Endodermal cell (in vitro differentiated cells): ENCODE measurements around the gene UBA52. TPM values are rescaled to one million over a fixed set of nuclear protein-coding genes. Genes with fewer than 3 reads are reported as not detected.
A peak's percentile ranks its signal among the peaks of the same experiment; 100 is the strongest.

Source experiments
- DNase-seq: peaks from one replicate; pipeline ENCODE4 v3.0.0-alpha.2; 2017
- H3K27ac ChIP-seq: 2 replicates; pipeline ENCODE4 v1.5.1; 2013; ENCODE audit warnings: mild to moderate bottlenecking, low read depth, low read length, moderate library complexity
- H3K27me3 ChIP-seq: 2 replicates; pipeline ENCODE4 v1.6.1; 2013; ENCODE audit warnings: mild to moderate bottlenecking, low read length, moderate library complexity; ENCODE audit not compliant: insufficient read depth, control insufficient read depth, poor library complexity, severe bottlenecking
- H3K36me3 ChIP-seq: 2 replicates; pipeline ENCODE4 v1.7.0; 2013; ENCODE audit warnings: mild to moderate bottlenecking, low read length, moderate library complexity; ENCODE audit not compliant: control insufficient read depth, insufficient read depth
- H3K4me1 ChIP-seq: one replicate; pipeline ENCODE4 v1.7.0; 2013; ENCODE audit warnings: low read length; ENCODE audit not compliant: control insufficient read depth, insufficient read depth
- H3K4me3 ChIP-seq: 2 replicates; pipeline ENCODE4 v1.5.1; 2013; ENCODE audit warnings: mild to moderate bottlenecking, low read length, moderate library complexity
- H3K9ac ChIP-seq: 2 replicates; pipeline ENCODE4 v1.6.1; 2013; ENCODE audit warnings: mild to moderate bottlenecking, low read length, moderate library complexity; ENCODE audit not compliant: poor library complexity, severe bottlenecking; ENCODE audit errors: extremely low read depth
- H3K9me3 ChIP-seq: 2 replicates; pipeline ENCODE4 v1.6.1; 2013; ENCODE audit warnings: mild to moderate bottlenecking, low read length, moderate library complexity; ENCODE audit not compliant: control insufficient read depth
- H3K27ac Mint-ChIP-seq: 2 replicates; pipeline ENCODE4 v1.8.0; 2020; ENCODE audit warnings: mixed read lengths
- H3K27me3 Mint-ChIP-seq: 2 replicates; pipeline ENCODE4 v1.8.0; 2021; ENCODE audit warnings: mild to moderate bottlenecking, mixed read lengths; ENCODE audit not compliant: insufficient read depth
- H3K36me3 Mint-ChIP-seq: 2 replicates; pipeline ENCODE4 v1.8.0; 2020; ENCODE audit warnings: low read depth, mixed read lengths
- H3K4me1 Mint-ChIP-seq: 2 replicates; pipeline ENCODE4 v1.8.0; 2020; ENCODE audit warnings: mixed read lengths
- H3K4me3 Mint-ChIP-seq: 2 replicates; pipeline ENCODE4 v1.8.0; 2020; ENCODE audit warnings: mild to moderate bottlenecking, moderate library complexity, mixed read lengths
- H3K9me3 Mint-ChIP-seq: 2 replicates; pipeline ENCODE4 v1.8.0; 2020; ENCODE audit warnings: mild to moderate bottlenecking, mixed read lengths
- CTCF ChIP-seq: fragments of 200-600 bp; sonication (generic); conservative IDR thresholded peaks from 2 replicates; pipeline ENCODE4 v1.5.0; 2021; ENCODE audit warnings: antibody characterized with exemption, mild to moderate bottlenecking
- WGBS, 2 experiments: methylation state at CpG; one replicate each; pipeline versions ENCODE4 v1.1.5 to v1.1.7; 2013; ENCODE audit warnings: missing lambda C conversion rate in 2 of 2, mixed read lengths in 1 of 2; ENCODE audit not compliant: insufficient coverage in 1 of 2, insufficient read length in 1 of 2; 5-methylcytosine and 5-hydroxymethylcytosine counted together
- total RNA-seq, 2 donors: library from RNA; stranded (reverse); fragmentation: NEBNext Ultra II Directional in 1 of 2; extraction: Animal tissue kit (Norgen Biotek cat#: 25700) in 1 of 2; gene quantifications; 2 replicates in 1 of 2; 3 replicates in 1 of 2; pipeline ENCODE4 v1.2.1, GENCODE V29; 2021

UBA52 gene
- total RNA-seq, 2 donors from 2014 or later: 1,143 to 1,222 TPM

GRCh38 chr19:18588611-18589379, 17.1 kb downstream of the UBA52 start, which contains the start of gene REX1BD:
Gene REX1BD (plus strand): TSS chr19:18588798. CDS start chr19:18588802, 4 bp downstream.
- H3K4me3 Mint-ChIP-seq: peak within 1 kb of the TSS; percentile 77
- Histone ChIP-seq H3K27ac (peak within 1 kb of the TSS; percentile 37), H3K4me3 (peak within 1 kb of the TSS; percentile 86), H3K27me3 (no peaks in the 10 kb centered on the region), H3K36me3 (peaks cover 9% of the 10 kb centered on the region), H3K9me3 (no peaks in the 10 kb centered on the region), H3K4me1 (peaks cover 3% of the 10 kb centered on the region), H3K9ac (peak within 1 kb of the TSS; percentile 65)
- H3K4me1 Mint-ChIP-seq: peaks cover 15% of the 10 kb centered on the region
- H3K9me3 Mint-ChIP-seq: no peaks in the 10 kb centered on the region
- DNase-seq: peak; percentile 95
- peaks cover 5% of the 10 kb centered on the region for H3K36me3 Mint-ChIP-seq
- 0 to 2% methylated on average over 35 to 71 of the region's 72 CpGs for WGBS, 2 experiments
- TF ChIP-seq CTCF: peak; percentile 98
- H3K27ac Mint-ChIP-seq: peak within 1 kb of the TSS; percentile 95
- peaks cover 4% of the 10 kb centered on the region for H3K27me3 Mint-ChIP-seq

- DNase-seq: peak; percentile 95
- 1% methylated on average over 35 to 52 of the region's 52 CpGs for WGBS, 2 experiments
- Histone ChIP-seq H3K36me3 (peaks cover 9% of the 10 kb centered on the region), H3K27me3 (no peaks in the 10 kb centered on the region), H3K4me3 (peak overlapping the region; percentile 86), H3K4me1 (peaks cover 3% of the 10 kb centered on the region), H3K27ac (peak overlapping the region; percentile 54), H3K9me3 (no peaks in the 10 kb centered on the region), H3K9ac (peak overlapping the region; percentile 65)
- Mint-ChIP-seq H3K27ac (peak overlapping the region; percentile 95), H3K4me3 (peak overlapping the region; percentile 77), H3K36me3 (peaks cover 5% of the 10 kb centered on the region), H3K27me3 (peaks cover 4% of the 10 kb centered on the region), H3K4me1 (peaks cover 16% of the 10 kb centered on the region), H3K9me3 (no peaks in the 10 kb centered on the region)
- no peak for TF ChIP-seq CTCF
These were observed 18.0 kb downstream of the UBA52 start for GRCh38 chr19:18589380-18590272.
